Measurements from ENCODE around the gene APBB2. TPM values are rescaled to one million over a fixed set of nuclear protein-coding genes. Genes with fewer than 3 reads are reported as not detected.

APBB2 gene
- total and polyA plus RNA-seq, 2 of the 8 experiments (the other 6 are each of a cell fraction or from before 2014, with no cell fraction given), result 58.7 to 59.4 TPM

DNA sequence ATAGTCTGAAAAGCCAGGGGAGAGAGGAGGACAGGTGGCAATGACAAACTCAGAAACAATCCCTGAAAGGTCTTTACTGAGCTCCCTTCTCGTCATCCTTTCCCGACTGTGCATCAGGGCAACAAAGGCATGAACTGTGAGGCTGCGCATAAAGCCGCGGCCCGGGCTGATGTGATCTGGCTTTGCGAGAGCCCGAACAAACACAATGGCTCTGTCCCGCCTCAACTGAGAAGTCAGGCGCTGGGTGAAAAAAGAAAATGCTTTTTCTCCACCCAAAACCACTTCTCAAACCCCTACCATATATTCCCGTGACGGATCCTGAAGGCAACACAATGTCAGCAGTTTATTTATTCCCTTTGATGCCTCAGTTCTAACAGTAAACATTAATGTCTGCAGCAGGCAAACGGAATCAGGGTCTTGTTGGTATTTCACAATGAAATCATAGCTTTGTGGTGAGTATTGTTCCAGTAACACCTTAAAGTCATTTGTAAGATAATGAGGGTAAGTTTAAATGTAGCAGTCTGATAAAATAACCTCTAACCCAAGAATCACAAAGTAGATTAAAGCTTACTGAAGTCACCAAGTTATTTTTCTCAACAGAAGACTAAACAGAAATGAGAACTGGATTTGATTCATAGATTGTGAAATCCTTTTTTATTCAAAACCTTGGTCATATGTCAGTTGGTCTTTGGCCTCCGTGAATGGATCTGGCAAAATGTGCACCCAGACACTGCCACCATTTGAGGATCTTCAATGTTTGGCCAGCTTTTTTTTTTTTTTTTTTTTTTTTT, 67.4 kb downstream of the APBB2 start (continued):
- no peak for TF ChIP-seq CTBP2 (IDR thresholded peaks at IDR 0.05; ENCODE audit: borderline replicate concordance, insufficient read depth, insufficient read length, low read length)
- TF ChIP-seq ZNF274 (IDR thresholded peaks at IDR 0.05; ENCODE audit: borderline replicate concordance, extremely low read depth, low read length), result no peak
- no peak for TF ChIP-seq EP300 (IDR thresholded peaks at IDR 0.05; ENCODE audit: borderline replicate concordance in 1 of 2, low read depth in 2 of 2, low read length in 2 of 2)
- no peak for TF ChIP-seq CHD1 (IDR thresholded peaks at IDR 0.05; ENCODE audit: low read depth, low read length)

All from H1 (cell line).